Left ventricle myocardium inferior (tissue), 1 donor: ENCODE data around the gene PLCB2. TPM values are rescaled to one million over a fixed set of nuclear protein-coding genes. Genes with fewer than 3 reads are reported as not detected.

Experiments used
- DNase-seq: peaks from one replicate; pipeline ENCODE4 v3.0.0-alpha.2; 2020
- H3K27ac ChIP-seq: fragments of 200-600 bp; replicated peaks from 2 replicates; pipeline ENCODE4 v1.8.0; 2021
- H3K27me3 ChIP-seq: fragments of 200-600 bp; 2 replicates; pipeline ENCODE4 v1.8.0; 2021; ENCODE audit warnings: low read depth
- H3K36me3 ChIP-seq: fragments of 200-600 bp; 2 replicates; pipeline ENCODE4 v1.8.0; 2021
- H3K4me1 ChIP-seq: fragments of 200-600 bp; 2 replicates; pipeline ENCODE4 v1.8.0; 2021
- H3K4me3 ChIP-seq: fragments of 200-600 bp; 2 replicates; pipeline ENCODE4 v1.8.0; 2021; ENCODE audit warnings: mild to moderate bottlenecking, moderate library complexity
- H3K9me3 ChIP-seq: fragments of 200-600 bp; replicated peaks from 2 replicates; pipeline ENCODE4 v1.8.0; 2021
- CTCF ChIP-seq: fragments of 200-600 bp; IDR thresholded peaks from 2 replicates; pipeline ENCODE4 v1.8.0; 2021; ENCODE audit warnings: antibody characterized with exemption, mild to moderate bottlenecking, borderline replicate concordance
- intact Hi-C: fragments of 100-400 bp; cut with micrococcal nuclease; formaldehyde crosslinking; loops from one replicate; pipeline ENCODE4 v1.11.0; 2022
- total RNA-seq: library from RNA; stranded (reverse); fragmentation: NEBNext Ultra II Directional; extraction: Animal tissue kit (Norgen Biotek cat#: 25700); gene quantifications from one replicate; pipeline ENCODE4 v1.2.1, GENCODE V29; 2021
- donor health status: DM: no; HTN: yes; CAD: no; lungs with severe emphysema.

PLCB2 gene
- total RNA-seq, 1 donor from 2014 or later = 8.5 TPM

- H3K9me3 ChIP-seq = no peaks in the 10 kb centered on the region
- peaks cover 45% of the 10 kb centered on the region for H3K27me3 ChIP-seq
- intact Hi-C loops = no loop called here
- DNase-seq = peak; percentile 61
- peaks cover 40% of the 10 kb centered on the region for H3K4me1 ChIP-seq
- H3K4me3 ChIP-seq = peak overlapping the region; percentile 69
- TF ChIP-seq CTCF = no peak
- peak overlapping the region; percentile 72 for H3K27ac ChIP-seq
- H3K36me3 ChIP-seq = no peaks in the 10 kb centered on the region
Measured at GRCh38 chr15:40251486-40252140, 56.1 kb downstream of the PLCB2 start.

DNA sequence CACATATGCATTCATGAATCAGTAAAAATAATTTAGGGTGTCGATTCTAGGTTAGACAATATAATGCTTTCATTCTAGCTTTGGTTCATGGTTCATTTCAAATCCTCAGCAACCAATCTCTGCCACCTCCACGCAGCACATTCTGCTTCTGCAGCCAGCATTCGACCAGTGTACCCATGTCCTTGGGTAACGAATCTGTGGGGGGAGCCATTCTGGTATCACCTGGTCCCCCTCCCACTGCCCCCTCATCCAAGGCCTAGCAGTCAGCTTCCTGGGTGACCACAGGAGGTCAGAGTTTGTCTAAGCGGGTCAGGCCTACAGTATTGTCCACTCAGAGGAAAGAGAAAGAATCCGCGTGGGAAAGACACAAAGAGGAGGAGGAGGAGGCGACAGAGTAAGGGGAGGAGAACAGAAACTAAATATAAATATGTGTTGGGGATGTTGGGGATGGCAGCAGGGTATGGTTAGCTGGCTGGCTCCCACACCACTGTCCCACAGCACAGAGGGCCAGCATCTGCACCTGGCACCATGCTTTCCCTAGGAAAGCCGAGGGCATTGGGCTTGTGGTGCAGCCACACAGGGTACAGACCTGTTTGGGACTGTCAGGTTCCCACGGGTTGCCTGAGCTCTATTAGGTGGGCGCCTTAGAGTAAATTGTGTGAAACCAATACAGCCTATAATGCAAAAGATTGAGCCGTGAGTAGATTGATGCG lies 56.8 kb downstream of the PLCB2 start:
- H3K27me3 ChIP-seq = peaks cover 41% of the 10 kb centered on the region
- H3K4me3 ChIP-seq = no peak overlapping the region
- H3K9me3 ChIP-seq = no peaks in the 10 kb centered on the region
- intact Hi-C loops = no loop called here
- TF ChIP-seq CTCF = no peak
- peak; percentile 9 for DNase-seq
- peaks cover 40% of the 10 kb centered on the region for H3K4me1 ChIP-seq
- peak overlapping the region; percentile 72 for H3K27ac ChIP-seq
- no peaks in the 10 kb centered on the region for H3K36me3 ChIP-seq

DNA sequence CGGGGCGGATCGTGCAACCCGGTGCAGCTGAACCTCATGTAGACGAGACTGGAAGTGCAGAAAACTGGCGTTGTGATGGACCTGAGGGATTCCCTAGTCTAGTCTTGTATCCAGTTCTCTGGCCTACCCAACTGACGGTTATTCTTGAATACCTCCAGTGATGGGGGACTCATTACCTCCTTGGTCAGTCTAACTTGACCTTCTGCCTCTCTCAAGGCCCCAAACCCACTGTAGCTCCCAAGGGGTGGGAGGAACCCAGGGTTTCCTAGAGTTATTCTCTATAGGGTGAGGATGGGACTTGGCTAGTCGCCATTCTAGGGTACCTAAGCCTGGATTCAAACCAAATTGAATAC lies 57.5 kb downstream of the PLCB2 start:
- Histone ChIP-seq H3K9me3 (no peaks in the 10 kb centered on the region), H3K4me3 (no peak overlapping the region), H3K36me3 (no peaks in the 10 kb centered on the region), H3K27me3 (peaks cover 35% of the 10 kb centered on the region), H3K4me1 (peaks cover 40% of the 10 kb centered on the region), H3K27ac (no peak overlapping the region)
- DNase-seq = no peak
- TF ChIP-seq CTCF = no peak
- intact Hi-C loops = no loop called here

DNA sequence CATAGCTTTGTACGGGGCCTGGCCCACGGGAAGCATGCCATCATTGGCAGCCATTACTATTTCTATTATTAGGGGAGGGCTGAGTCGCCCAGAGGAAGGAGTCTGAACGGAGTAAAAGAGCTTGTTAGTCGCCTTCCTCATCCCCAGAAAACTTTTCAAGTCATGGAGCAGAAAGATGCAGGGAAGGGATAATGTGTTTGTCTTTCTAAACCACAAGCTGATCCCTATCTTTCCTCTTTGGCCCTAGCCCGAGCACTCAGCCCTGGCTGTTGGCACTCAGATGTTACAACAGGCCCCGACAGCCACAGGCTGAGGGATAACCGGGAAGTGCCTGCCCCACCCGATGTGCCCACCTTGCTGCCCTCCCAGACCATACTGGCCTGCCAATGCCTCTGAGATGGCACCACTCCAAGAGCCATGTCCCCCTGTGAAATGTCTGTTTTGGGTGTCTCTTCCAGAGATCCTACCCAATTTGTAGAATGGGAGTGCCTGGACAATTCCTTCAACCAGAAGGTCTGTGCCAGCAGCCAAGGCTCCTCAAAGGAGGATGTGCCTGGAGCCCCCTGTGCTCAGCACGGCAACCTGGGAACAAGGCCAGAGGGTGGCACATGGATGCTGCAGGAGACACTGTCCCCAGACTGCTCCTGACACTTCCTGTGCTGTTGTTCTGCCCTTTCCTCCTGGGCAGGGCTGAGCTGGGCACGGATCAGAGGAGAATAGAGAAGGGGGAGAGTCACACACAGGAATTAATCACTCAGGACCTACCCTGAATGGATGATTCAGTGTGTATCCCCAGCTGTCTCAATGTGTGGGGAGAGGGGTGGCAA lies 58.0 kb downstream of the PLCB2 start:
- peaks cover 29% of the 10 kb centered on the region for H3K27me3 ChIP-seq
- no peaks in the 10 kb centered on the region for H3K9me3 ChIP-seq
- H3K36me3 ChIP-seq = no peaks in the 10 kb centered on the region
- H3K27ac ChIP-seq = peak overlapping the region; percentile 30
- peaks cover 40% of the 10 kb centered on the region for H3K4me1 ChIP-seq
- TF ChIP-seq CTCF = no peak
- H3K4me3 ChIP-seq = no peak overlapping the region
- intact Hi-C loops = no loop called here
- peak; percentile 15 for DNase-seq

DNA sequence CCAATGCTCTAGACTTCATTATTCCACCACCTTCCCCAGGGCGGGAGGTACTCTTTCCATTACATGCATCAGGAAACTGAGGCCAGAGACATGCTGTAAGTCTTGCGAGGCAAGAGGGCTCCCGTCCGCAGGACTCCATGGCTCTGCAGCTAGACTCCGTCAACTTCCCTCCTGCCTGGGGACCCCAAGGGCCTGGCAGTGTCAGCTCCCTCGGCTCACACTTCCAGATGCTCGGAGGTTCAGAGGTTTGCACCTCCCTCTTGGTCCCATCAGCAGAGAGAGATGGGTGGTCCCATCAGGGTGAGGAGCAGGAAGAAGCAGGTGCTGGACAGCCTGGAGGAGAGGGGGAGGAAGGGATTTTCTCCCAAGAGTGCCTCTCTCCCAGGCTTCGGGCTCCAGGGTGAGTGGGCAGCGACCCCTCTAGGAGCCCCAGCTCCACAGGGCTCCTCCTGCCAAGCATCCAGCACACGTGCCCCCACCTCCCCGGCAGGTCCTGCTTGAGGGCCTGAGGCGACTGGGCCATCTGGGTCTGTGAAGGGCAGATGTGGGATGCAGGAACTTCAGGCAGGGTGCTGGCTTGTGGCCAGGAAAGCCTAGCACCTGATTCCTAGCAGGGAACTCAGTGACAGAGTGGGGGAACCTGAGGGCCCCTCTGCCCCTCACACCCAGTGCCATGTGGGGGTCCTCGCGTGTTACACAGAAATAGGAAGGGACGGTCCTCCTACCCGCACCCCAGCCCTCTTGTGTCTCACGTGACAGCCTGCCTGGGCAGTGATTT lies 59.5 kb downstream of the PLCB2 start:
- intact Hi-C loops = no loop called here
- no peak for TF ChIP-seq CTCF
- DNase-seq = peak; percentile 16
- Histone ChIP-seq H3K27ac (no peak overlapping the region), H3K27me3 (peaks cover 14% of the 10 kb centered on the region), H3K4me3 (no peak overlapping the region), H3K9me3 (no peaks in the 10 kb centered on the region), H3K4me1 (peaks cover 34% of the 10 kb centered on the region), H3K36me3 (no peaks in the 10 kb centered on the region)
